ENCODE measurements around the gene HEXIM1.

DNA sequence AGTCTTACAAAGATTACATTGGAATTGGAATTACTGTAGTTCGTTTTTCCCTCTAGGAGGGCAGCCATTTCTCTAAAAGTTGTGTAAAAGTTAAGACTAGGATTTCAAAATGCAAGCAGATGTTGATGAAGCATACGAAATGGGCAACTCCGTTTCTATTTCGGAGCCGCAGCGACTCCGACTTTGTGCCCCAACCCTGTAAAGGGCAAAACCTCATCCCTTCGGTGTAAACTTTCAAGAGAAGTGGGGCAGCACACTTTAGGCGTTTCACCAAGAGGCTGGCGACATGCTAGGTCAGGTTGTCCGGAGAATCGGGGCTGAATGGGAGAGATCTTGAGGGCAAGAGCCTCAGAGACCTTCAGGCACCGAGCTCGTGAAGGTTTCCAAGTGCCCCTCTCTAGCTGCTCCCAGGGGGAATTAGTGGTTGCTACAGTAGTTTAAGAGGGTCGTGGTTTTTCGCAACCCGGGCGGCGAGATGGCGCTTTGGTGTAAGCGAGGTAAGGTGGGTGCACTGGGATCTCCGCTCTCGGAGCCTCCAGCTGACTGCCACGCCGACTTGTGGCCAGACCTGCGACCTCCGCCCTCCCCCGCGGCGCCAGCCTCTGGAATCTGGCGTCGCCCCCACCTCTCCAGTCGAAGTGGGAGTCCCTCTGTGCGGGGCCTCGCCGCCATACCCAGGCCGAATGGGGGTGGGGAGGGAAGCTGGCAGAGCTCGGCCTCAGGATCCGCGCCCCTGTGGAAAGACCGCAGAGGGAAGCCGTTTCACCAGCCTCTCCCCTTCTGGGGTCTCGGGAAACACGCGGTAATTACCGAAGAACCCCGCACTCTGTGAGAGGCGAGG lies 12.4 kb downstream of the HEXIM1 start:
- TF ChIP-seq, protein P1, sequence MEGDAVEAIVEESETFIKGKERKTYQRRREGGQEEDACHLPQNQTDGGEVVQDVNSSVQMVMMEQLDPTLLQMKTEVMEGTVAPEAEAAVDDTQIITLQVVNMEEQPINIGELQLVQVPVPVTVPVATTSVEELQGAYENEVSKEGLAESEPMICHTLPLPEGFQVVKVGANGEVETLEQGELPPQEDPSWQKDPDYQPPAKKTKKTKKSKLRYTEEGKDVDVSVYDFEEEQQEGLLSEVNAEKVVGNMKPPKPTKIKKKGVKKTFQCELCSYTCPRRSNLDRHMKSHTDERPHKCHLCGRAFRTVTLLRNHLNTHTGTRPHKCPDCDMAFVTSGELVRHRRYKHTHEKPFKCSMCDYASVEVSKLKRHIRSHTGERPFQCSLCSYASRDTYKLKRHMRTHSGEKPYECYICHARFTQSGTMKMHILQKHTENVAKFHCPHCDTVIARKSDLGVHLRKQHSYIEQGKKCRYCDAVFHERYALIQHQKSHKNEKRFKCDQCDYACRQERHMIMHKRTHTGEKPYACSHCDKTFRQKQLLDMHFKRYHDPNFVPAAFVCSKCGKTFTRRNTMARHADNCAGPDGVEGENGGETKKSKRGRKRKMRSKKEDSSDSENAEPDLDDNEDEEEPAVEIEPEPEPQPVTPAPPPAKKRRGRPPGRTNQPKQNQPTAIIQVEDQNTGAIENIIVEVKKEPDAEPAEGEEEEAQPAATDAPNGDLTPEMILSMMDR (IDR thresholded peaks at IDR 0.05): peak in 7 of 12 donors; percentile 8 to 52 (median 36)
- TF ChIP-seq POLR2A (IDR thresholded peaks at IDR 0.05): no peak

Data from heart left ventricle (tissue), 13 donors.